Fibroblast of peridontal ligament (primary cell): ENCODE results near the gene FSIP1.

Experiments used
- DNase-seq: peaks from one replicate; pipeline ENCODE4 v3.0.0-alpha.2; 2010; ENCODE audit errors: extremely low read depth

FSIP1 gene

GRCh38 chr15:39792025-39792843, 9.6 kb upstream of the FSIP1 start:
- DNase-seq: peak; percentile 34

GRCh38 chr15:39789736-39790135, 7.1 kb upstream of the FSIP1 start:
- DNase-seq: peak; percentile 60

GRCh38 chr15:39788800-39789565, 6.3 kb upstream of the FSIP1 start:
- peak; percentile 81 for DNase-seq

- peak; percentile 48 for DNase-seq
These were observed 5.5 kb upstream of the FSIP1 start for GRCh38 chr15:39788108-39788507.

- no peak for DNase-seq
These were observed 4.8 kb upstream of the FSIP1 start for GRCh38 chr15:39787479-39787878.

- DNase-seq: peak; percentile 87
These were observed 3.9 kb upstream of the FSIP1 start for GRCh38 chr15:39786447-39787056.

GRCh38 chr15:39785841-39786240, 3.2 kb upstream of the FSIP1 start:
- no peak for DNase-seq

- no peak for DNase-seq
These were observed 2.5 kb upstream of the FSIP1 start for GRCh38 chr15:39785139-39785538.

- no peak for DNase-seq
These were observed 2.0 kb upstream of the FSIP1 start for GRCh38 chr15:39784638-39785037.

- peak; percentile 47 for DNase-seq
These were observed 1.5 kb upstream of the FSIP1 start for GRCh38 chr15:39784125-39784524.

GRCh38 chr15:39783244-39783820, 691 bp upstream of the FSIP1 start:
- no peak for DNase-seq

GRCh38 chr15:39781967-39782302, 706 bp downstream of the FSIP1 start:
- DNase-seq: no peak

GRCh38 chr15:39781147-39781966, 1.3 kb downstream of the FSIP1 start:
- DNase-seq: no peak

GRCh38 chr15:39778021-39778420, 4.6 kb downstream of the FSIP1 start:
- no peak for DNase-seq

- DNase-seq: no peak
These were observed 5.1 kb downstream of the FSIP1 start for GRCh38 chr15:39777496-39777895.

GRCh38 chr15:39776068-39776467, 6.6 kb downstream of the FSIP1 start:
- DNase-seq: no peak

- no peak for DNase-seq
These were observed 7.9 kb downstream of the FSIP1 start for GRCh38 chr15:39774688-39775267.

GRCh38 chr15:39770748-39771689, 11.6 kb downstream of the FSIP1 start:
- DNase-seq: peak; percentile 76

GRCh38 chr15:39767921-39768320, 14.7 kb downstream of the FSIP1 start:
- DNase-seq: no peak

- DNase-seq: no peak
These were observed 21.6 kb downstream of the FSIP1 start for GRCh38 chr15:39761006-39761405.
